SH-SY5Y (cell line): ENCODE results near the gene STK32A.

Experiments used
- GATA2 ChIP-seq: IDR thresholded peaks from 2 replicates; pipeline ENCODE4 v1.6.1; 2011; ENCODE audit warnings: mild to moderate bottlenecking, low read depth, low read length
- GATA3 ChIP-seq: IDR thresholded peaks from 2 replicates; pipeline ENCODE4 v1.6.1; 2011; ENCODE audit warnings: low read depth, mild to moderate bottlenecking, low read length, moderate library complexity

Gene STK32A

DNA sequence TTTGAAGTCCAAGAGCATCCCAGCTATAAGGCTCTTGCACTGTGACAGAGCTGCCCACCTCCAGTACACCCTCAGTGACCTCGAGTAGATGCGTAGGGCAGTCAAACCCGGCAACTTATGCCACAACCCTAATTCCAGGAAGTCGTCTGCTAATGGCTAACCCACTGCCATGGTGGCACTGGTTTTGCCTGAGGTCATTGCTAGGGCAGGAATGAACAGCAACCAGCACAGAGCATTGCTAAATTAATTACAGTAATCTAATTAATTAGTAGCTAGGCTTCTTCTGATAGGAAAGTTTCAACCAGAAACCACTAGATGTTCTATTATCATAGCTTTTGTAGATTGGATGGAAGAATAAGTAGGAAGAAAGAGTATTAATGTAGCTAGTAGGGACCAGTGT is 152.3 kb downstream of the STK32A start:
- TF ChIP-seq GATA3, result no peak
- TF ChIP-seq GATA2, result no peak

DNA sequence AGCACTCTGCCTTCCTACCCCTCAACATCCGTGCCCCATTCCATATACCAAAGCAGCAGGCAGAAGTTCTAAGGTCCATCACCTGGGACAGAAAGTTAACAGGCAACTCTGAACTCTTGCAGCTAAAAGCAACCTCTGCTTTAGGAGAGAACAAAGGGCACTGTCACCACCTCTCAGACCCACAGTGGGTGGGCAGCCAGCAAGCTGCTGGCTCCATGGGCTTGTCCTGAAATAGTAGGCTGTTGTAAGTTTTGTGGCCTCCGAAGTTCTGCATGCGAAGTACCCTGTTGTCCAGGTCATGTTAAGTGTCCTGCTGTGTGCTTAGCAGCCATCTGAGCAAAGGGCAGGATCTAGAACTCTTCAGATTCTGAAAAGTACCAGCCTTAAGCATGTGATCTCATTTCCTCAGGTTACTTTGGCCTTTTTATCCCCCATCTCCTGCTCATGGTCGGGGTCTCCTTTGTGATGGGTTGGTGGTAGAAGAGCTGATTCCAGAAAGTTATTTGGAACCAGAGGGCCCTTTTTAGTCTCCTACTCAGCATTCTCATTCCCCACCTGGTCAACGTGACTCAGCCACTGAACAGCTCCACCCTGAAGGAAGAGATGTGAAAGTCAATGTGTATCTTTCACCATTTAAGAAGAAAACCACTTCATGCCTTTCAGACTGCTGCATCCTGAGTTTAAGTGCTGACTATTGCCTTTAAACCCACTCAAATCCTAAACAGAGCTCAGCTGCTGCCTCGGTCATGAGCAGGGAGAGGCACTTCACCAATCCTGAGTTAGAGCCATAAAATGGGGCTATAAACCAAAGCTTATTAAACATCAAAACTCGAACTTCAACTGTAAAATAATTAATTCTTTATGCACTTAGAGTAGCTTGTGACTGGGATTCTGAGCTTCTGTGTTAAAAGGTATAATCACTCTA is 153.6 kb downstream of the STK32A start:
- TF ChIP-seq GATA3 (no peak), GATA2 (no peak)

DNA sequence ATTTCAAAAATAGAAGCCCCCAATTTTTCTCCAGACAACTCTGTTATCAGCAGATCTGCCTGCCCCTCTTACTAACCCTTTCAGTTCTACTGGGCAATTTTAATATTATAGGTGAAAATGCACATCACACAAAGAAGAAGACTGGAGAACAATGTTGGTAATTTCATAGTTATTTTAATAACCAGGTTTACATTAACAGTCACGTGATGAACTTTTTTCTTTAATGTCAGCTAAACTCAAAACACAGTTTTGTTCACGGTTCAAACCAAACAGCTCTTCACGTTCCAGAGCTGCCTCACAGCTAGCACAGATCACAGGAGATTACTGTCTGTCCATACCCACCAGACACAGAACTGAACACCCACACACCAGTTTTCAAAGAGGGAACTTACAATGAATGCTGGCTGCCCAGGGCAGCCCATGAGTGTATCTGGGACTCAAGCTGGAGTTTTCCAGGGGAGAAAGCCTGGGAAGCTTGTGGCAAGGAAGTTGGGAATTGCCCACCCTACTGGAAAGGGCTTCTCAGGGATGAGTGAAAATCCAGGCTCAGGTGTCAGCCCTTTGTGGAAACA is 155.9 kb downstream of the STK32A start:
- TF ChIP-seq GATA3, result no peak

DNA sequence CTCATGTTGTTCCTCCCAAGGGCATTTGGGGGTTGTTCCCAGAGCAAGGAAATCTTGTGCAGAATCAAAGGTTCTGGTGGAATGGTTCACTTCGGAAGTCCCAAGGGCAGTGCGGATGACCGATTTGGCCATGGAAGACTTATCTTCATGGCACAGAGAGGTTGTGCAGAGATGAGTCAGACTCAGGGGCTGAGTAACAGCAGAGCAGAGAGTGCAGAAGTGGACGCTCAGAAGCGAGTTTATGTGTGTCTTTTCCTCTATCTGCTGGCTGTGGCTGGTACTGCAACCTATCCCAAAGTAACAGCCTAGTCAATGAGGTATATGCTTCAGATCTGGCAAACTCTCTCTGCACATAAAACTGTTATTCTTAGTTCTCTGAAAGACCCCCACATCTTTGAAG is 157.0 kb downstream of the STK32A start:
- TF ChIP-seq GATA3 (no peak), GATA2 (no peak)

DNA sequence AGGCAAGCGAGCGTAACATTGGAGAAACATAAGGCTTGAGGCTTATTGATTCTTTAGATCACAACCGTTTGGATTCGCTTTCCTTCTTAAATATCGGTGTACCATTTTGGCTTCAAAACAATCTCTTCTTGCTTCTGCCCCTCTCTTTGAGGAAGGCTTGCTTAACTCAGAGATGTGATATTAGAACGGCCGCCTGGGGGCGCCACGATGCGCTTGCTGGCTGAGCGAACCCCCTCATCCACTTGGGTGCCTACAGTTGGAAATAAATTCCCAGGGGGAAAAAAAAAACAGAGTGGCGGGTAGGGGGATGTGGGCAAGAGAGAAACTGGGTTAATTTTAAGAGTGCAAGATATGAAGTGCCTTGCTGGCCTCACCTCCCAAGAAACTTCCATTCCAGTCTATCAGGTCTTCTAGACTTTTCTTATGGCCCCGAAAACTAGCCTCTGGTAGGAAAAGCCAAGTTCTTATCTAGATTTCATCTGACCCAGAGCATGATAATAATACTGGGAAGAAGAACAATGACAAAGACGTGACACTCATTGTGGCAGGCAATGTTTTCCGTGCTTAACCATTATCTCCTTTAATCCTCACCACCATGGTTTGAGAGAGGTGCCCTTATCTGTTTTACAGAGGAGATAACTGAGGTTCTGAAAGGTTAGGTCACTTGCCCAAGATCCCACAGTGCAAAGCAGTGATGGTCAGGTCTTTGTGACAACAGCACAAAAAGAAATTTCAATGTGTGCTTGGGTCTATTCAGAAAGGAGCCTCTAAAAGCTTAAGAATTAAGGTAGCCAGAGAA is 159.2 kb downstream of the STK32A start:
- no peak for TF ChIP-seq GATA3
- no peak for TF ChIP-seq GATA2

DNA sequence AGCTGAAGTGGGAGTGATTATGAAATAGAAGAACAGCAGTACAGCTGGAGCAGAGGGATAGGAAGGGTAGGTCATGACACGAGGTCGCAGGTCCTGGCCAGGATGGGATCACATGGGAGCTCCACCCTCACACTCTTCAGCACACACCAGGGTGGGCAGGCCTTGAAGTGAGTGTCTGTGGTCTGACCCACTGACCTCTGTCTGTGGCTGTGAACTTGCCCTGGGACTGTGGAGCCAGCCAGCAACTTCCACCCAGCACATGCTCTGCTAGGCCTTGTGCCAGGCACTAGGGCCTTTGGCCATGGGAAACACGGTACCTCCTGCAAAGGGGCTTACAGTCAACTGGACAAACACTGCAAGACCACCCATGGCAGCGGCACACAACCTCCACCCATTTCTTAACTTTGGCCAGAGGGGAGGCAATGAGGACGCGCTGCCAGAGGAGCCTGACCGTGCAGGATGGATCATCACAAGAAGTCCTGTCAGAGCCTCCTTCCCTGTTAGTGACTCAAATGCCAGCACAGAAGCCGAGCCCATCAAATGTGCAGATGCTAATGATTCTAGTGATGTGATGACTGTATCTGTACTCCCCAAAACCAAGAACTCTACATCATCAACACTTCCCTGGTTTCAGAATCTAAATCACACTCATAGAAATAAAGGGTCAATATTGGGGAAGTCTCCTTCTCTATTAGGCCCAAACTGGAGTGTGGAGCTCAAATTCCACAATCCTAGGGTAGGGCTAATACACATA is 161.4 kb downstream of the STK32A start:
- TF ChIP-seq GATA2, result no peak
- TF ChIP-seq GATA3, result no peak

DNA sequence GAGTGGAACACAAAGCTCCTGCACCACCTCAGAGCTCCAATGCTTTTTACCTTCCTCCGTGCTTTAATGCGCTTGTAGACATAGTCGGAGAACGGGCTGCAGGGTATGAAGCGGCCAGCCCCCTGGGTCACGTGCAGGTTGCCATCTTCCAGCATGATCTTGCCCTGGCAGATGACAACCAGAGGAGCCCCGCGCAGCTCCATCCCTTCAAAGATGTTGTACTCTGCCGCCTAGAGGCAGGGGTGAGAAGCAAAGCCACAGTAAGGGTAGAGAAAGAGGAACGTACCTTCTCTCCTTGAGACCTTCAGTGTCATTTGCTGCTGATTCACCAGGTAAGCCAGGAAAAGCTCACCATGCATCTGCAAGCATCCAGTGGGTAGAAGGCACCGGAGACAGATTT is 162.8 kb downstream of the STK32A start:
- TF ChIP-seq GATA3 (no peak), GATA2 (no peak)

DNA sequence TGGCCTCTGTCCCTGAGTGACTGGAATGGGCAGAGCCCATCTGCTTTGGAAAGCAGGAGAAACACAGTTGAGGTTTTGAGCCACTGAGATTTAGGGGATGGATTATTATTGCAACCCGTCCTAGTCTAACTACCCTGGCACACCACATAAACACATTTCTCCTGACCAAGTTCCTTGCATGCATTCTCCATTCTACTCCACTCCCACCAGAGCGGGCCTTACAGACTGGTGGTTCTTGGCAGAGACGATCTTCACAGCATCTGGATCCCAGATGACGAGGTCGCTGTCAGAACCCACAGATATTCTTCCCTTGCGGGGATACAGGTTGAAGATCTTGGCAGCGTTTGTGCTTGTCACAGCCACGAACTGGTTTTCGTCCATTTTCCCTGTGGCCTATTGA is 164.0 kb downstream of the STK32A start:
- TF ChIP-seq GATA3 (no peak), GATA2 (0 out of 2 replicates have a peak, but pooled peaks have one; percentile 23)

DNA sequence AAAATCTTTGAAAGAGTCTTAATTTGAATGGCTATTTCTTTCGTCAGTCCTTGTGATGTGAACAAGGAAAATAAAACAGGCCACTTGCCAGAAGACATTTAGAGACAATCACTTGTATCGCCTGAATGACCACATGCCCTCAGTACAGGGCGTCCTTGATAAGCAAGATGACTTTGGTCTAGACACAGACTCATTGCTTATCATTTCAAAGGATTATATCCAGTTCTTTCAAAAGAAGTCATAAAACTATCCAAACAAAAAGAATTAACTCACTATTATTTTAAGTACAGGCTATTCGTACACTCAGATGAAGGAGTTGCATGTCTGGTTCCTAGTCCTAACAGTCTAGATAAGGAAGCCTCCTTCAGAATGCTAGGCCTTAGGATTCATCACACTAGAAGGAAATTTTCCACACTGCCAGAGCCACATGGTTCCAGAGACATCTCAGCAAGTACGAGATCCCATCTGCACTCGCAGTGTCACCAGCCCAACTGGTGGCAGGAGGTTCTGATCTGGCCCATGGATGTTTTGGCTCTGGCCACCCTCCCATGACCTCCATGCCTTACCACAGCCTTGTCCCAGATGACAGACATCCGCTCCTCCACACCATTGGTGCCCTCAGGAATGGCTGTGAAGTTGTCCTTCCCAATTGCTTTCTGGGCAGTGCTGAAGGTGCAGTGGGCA is 165.4 kb downstream of the STK32A start:
- TF ChIP-seq GATA3, result no peak

DNA sequence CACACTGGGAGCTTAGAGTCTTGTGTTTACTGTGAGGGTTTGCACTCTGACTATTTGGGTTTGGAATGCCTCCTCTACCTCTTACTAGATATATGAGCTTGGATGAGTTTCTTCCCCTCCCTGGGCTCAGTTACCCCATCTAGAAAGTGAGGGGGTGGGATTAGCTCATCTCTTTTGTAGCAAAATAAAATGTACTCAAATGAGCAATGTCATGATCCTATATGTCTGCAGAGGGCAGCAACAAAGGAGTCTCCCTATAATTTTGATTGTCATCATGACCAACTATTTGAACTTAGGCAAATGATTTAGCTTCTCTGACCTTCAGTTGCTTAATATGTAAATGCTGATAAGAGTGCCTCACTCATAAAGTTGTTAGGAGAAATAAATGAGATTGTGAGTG is 166.1 kb downstream of the STK32A start:
- TF ChIP-seq GATA3, result no peak
- no peak for TF ChIP-seq GATA2

DNA sequence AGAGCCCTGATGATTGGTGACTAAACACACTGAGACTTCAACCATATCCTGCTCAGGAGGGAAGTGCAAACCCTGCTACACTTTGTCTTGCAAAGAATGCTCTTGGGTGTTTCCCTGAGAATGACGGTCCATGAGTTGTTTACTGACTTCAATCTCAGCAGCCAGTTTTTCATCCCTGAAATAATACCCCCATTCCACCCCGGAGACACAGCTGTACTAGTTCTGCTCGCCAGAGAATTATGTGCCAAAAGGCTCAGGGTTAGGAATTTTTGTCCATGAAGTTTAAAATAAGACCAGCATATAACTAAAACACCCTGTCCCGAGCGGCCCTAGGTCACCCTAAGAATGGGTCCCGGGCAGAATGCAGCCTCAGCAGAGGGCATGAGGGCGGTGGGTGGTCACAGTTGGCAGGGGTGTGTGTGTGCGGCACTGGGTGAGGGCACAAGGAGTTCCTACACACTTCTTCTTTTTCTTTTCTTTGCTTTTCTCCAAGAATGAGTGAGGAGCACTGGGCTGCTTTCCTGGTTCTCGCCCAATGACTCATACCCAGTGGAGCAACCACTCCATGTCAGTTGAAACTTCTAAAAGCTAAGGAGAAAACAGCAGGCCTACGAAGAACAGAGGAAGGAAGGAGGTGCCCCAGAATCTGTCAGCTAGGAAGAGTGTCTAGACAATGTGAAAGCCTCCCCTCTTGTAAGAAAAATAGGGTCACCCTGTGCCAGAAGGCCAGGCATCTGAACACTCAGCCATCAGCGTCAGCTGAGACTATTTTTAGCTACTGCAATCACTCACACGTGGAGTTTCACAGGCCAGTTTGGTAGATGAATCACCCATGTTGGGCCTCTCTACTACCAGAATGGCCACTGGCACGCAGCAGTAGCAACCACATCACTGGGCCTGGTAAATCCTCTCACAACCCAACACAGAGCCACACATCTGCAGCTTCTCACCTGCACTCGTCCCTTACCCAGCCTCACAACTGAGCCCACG is 169.1 kb downstream of the STK32A start:
- no peak for TF ChIP-seq GATA3
- no peak for TF ChIP-seq GATA2

DNA sequence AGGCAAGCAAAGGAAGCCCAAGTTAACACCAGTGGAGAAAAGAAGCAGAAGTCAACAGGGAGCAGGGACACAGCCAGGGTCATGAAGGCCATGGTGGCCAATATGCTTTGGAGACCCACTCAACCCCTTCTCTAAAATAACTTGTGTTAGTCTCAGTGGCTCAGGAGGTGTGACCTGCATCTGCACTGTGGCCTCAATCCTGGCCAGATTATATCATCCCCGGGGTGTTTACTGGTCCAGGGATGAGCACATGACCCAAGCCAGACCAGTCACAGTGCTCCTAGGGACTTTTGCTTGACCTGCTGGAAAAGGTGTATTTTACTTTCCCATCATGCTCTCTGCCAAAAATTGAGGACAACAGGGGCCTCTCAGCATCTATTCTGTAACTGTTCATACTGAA is 169.9 kb downstream of the STK32A start:
- TF ChIP-seq GATA2, result no peak
- no peak for TF ChIP-seq GATA3
